HL-60 (cell line): ENCODE data around the gene GFOD1.
"Not testable (repeated sequence)": the region's sequence is repeated elsewhere in the genome, so short reads cannot be mapped to it uniquely, and the experiment has no call there.

Experiments
- DNase-seq, 2 experiments: peaks; one replicate each; pipeline ENCODE4 v3.0.0-alpha.2; 2010 to 2020; ENCODE audit warnings: low read depth in 1 of 2, low spot score in 1 of 2
- H3K27ac ChIP-seq: fragments of 250-450 bp; sonication (Bioruptor Pico); replicated peaks from 2 replicates; pipeline ENCODE4 v1.5.1; 2020; ENCODE audit warnings: mild to moderate bottlenecking, moderate library complexity
- H3K27me3 ChIP-seq: fragments of 250-450 bp; sonication (Bioruptor Pico); 2 replicates; pipeline ENCODE4 v1.5.1; 2021; ENCODE audit warnings: mild to moderate bottlenecking, moderate library complexity; ENCODE audit not compliant: insufficient read depth, poor library complexity, severe bottlenecking
- H3K4me3 ChIP-seq: replicated peaks from 2 replicates; pipeline ENCODE4 v1.5.1; 2011; ENCODE audit warnings: mild to moderate bottlenecking, control low read depth, low read length; ENCODE audit not compliant: insufficient read depth
- GABPA ChIP-seq: IDR thresholded peaks from 2 replicates; pipeline ENCODE4 v1.6.1; 2012; ENCODE audit warnings: low read depth
- POLR2AphosphoS5 ChIP-seq: IDR thresholded peaks from 2 replicates; pipeline ENCODE4 v1.6.1; 2012; ENCODE audit warnings: low read depth
- SPI1 ChIP-seq: IDR thresholded peaks from 2 replicates; pipeline ENCODE4 v1.6.1; 2012; ENCODE audit warnings: low read depth, mild to moderate bottlenecking, borderline replicate concordance
- TF ChIP-seq, protein P1 (sequence below): IDR thresholded peaks from one replicate; pipeline ENCODE4 v1.5.1; 2011; ENCODE audit warnings: low read length, control low read depth, inconsistent platforms; ENCODE audit not compliant: insufficient read depth
- TF ChIP-seq, protein P2 (sequence below): IDR thresholded peaks from 2 replicates; pipeline ENCODE4 v1.6.1; 2012; ENCODE audit warnings: low read depth; ENCODE audit not compliant: insufficient replicate concordance

Gene GFOD1

DNA sequence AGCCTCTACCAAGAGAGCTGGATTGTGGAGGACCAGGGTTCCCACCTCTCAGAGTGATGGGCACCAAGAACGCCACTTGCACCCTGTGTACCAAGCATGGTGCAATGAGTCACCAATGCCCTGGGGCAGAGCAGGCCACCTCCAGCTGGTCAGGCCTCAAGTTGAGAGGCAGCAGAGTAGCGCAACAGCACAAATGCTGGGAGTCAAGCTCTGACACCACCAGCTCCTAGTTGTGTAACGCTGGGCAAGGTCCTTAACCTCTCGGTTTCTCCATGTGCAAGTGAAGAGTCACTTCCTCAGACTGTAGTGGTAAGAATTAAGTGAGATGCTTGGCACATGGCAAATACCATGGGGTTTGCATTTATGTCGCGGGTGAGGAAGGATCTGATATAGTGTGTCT, 25.6 kb downstream of the GFOD1 start:
- Histone ChIP-seq H3K27ac (peak overlapping the region; percentile 35), H3K4me3 (no peak overlapping the region), H3K27me3 (no peaks in the 10 kb centered on the region)
- peak; percentile 75 to 92 for DNase-seq
- TF ChIP-seq, protein P1, sequence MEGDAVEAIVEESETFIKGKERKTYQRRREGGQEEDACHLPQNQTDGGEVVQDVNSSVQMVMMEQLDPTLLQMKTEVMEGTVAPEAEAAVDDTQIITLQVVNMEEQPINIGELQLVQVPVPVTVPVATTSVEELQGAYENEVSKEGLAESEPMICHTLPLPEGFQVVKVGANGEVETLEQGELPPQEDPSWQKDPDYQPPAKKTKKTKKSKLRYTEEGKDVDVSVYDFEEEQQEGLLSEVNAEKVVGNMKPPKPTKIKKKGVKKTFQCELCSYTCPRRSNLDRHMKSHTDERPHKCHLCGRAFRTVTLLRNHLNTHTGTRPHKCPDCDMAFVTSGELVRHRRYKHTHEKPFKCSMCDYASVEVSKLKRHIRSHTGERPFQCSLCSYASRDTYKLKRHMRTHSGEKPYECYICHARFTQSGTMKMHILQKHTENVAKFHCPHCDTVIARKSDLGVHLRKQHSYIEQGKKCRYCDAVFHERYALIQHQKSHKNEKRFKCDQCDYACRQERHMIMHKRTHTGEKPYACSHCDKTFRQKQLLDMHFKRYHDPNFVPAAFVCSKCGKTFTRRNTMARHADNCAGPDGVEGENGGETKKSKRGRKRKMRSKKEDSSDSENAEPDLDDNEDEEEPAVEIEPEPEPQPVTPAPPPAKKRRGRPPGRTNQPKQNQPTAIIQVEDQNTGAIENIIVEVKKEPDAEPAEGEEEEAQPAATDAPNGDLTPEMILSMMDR, result no peak
- TF ChIP-seq GABPA (no peak), POLR2AphosphoS5 (peak; percentile 41), SPI1 (peak; percentile 74)
- TF ChIP-seq, protein P2, sequence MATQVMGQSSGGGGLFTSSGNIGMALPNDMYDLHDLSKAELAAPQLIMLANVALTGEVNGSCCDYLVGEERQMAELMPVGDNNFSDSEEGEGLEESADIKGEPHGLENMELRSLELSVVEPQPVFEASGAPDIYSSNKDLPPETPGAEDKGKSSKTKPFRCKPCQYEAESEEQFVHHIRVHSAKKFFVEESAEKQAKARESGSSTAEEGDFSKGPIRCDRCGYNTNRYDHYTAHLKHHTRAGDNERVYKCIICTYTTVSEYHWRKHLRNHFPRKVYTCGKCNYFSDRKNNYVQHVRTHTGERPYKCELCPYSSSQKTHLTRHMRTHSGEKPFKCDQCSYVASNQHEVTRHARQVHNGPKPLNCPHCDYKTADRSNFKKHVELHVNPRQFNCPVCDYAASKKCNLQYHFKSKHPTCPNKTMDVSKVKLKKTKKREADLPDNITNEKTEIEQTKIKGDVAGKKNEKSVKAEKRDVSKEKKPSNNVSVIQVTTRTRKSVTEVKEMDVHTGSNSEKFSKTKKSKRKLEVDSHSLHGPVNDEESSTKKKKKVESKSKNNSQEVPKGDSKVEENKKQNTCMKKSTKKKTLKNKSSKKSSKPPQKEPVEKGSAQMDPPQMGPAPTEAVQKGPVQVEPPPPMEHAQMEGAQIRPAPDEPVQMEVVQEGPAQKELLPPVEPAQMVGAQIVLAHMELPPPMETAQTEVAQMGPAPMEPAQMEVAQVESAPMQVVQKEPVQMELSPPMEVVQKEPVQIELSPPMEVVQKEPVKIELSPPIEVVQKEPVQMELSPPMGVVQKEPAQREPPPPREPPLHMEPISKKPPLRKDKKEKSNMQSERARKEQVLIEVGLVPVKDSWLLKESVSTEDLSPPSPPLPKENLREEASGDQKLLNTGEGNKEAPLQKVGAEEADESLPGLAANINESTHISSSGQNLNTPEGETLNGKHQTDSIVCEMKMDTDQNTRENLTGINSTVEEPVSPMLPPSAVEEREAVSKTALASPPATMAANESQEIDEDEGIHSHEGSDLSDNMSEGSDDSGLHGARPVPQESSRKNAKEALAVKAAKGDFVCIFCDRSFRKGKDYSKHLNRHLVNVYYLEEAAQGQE, result no peak

DNA sequence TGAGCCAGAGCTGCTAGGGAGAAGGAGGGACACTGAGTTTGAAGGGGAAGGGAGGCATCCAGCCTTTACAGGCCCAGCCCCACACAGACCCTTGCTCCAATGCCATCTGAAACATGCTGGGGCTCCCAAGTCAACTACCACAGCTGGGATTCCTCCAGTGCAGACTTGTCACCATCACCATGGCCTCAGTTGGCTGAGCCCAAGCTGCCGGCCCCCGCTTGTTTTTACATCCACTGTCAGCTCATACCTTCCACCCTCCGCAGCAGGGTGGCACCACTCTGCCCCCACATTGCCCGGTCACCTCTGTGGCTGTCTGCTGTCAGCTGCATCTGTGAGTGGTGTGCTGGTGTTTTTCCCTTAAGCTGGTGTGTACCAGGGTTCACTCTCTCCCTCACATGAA, 26.1 kb downstream of the GFOD1 start:
- DNase-seq, result no peak
- no peak overlapping the region for H3K4me3 ChIP-seq
- no peaks in the 10 kb centered on the region for H3K27me3 ChIP-seq
- H3K27ac ChIP-seq, result peak overlapping the region; percentile 11; the same call in 1 of the 2 replicates
- TF ChIP-seq SPI1 (no peak), GABPA (no peak), POLR2AphosphoS5 (no peak)
- TF ChIP-seq, protein P2, result no peak
- TF ChIP-seq, protein P1, result no peak

DNA sequence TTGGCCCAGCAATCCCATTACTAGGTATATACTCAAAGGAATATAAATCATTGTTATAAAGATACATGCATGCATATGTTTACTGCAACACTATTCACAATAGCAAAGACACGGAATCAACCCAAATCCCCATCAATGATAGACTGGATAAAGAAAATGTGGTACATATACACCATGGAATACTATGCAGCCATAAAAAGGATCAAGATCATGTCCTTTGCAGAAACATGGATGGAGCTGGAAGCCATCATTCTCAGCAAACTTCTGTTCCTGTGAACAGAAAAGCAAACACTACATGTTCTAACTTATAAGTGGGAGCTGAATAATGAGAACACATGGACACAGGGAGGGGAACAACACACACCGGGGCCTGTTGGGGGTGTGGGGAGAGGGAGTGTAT, 27.1 kb downstream of the GFOD1 start:
- DNase-seq, H3K4me3 ChIP-seq, H3K27ac ChIP-seq, H3K27me3 ChIP-seq: not testable (repeated sequence)

DNA sequence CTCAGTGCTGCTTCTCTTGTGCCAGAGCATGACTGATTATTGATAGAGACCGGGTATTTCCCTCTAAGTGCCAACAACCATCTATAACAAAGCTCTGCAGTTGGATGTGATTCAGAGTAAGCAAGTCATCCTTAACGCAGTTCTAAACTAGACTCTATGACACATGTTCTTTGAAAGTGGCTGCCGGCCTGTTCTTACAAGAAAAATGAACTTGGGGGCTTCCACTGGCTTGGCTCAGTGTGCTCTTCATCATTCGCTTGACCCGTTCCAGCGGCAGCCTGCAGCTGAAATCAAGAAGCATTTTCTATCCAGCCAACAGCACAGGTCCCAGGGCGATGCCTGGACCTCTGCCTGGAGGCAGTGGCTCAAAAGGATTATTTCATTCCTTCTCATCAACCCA, 29.8 kb downstream of the GFOD1 start:
- Histone ChIP-seq H3K27ac (no peak overlapping the region), H3K4me3 (no peak overlapping the region), H3K27me3 (no peaks in the 10 kb centered on the region)
- TF ChIP-seq GABPA (no peak), POLR2AphosphoS5 (no peak), SPI1 (no peak)
- TF ChIP-seq, protein P2, result no peak
- TF ChIP-seq, protein P1, result no peak
- DNase-seq, result no peak
